Psoas muscle (tissue), 8 donors: Measurements from ENCODE around the gene GNPDA1. TPM values are rescaled to one million over a fixed set of nuclear protein-coding genes. Genes with fewer than 3 reads are reported as not detected.

ENCODE experiments used
- ATAC-seq, 4 donors: fragments of 200-7000 bp; cut with Tn5 transposase; one replicate each; pipeline ENCODE4 v1.9.1; 2020; ENCODE audit warnings: moderate library complexity in 3 of 4, mild to moderate bottlenecking in 2 of 4
- DNase-seq, 2 donors: peaks; one replicate each; pipeline ENCODE4 v3.0.0-alpha.2; 2020
- H3K27ac ChIP-seq: fragments of 200-600 bp; one replicate; pipeline ENCODE4 v1.8.0; 2022
- H3K27me3 ChIP-seq, 3 donors: fragments of 200-600 bp in 1 of 3; one replicate each; pipeline versions ENCODE4 v1.6.1 to v1.8.0; 2013 to 2022; ENCODE audit warnings: low read length in 2 of 3, mild to moderate bottlenecking in 2 of 3, moderate library complexity in 1 of 3; ENCODE audit not compliant: insufficient read depth in 3 of 3
- H3K36me3 ChIP-seq, 2 donors: fragments of 200-600 bp in 1 of 2; one replicate each; pipeline versions ENCODE4 v1.6.1 to v1.8.0; 2013 to 2022; ENCODE audit warnings: low read depth in 1 of 2, mild to moderate bottlenecking in 1 of 2, moderate library complexity in 1 of 2; ENCODE audit not compliant: insufficient read depth in 1 of 2
- H3K4me1 ChIP-seq: fragments of 200-600 bp; one replicate; pipeline ENCODE4 v1.8.0; 2022
- H3K4me3 ChIP-seq: fragments of 200-600 bp; one replicate; pipeline ENCODE4 v1.8.0; 2022; ENCODE audit warnings: mild to moderate bottlenecking
- H3K9me3 ChIP-seq: fragments of 200-600 bp; one replicate; pipeline ENCODE4 v1.8.0; 2022
- CTCF ChIP-seq: fragments of 200-600 bp; IDR thresholded peaks from one replicate; pipeline ENCODE4 v1.8.0; 2022; ENCODE audit warnings: antibody characterized with exemption
- WGBS, 3 donors: extraction: QIAGEN DNeasy Blood & Tissue Kit; methylation state at CpG; one replicate each; pipeline versions ENCODE4 v1.1.6 to v1.1.7; 2013; 5-methylcytosine and 5-hydroxymethylcytosine counted together
- intact Hi-C, 2 donors: fragments of 100-400 bp; cut with DNase I; formaldehyde crosslinking; loops; one replicate each; pipeline versions ENCODE4 v1.11.0 to v1.14.2; 2022
- polyA plus RNA-seq, 3 donors: library from polyadenylated mRNA; stranded (reverse); fragments of 200-250 nt; gene quantifications; one replicate each; pipeline ENCODE4 v1.2.3, GENCODE V29; 2013
- total RNA-seq, 4 donors: library from RNA; stranded (reverse); fragmentation: NEBNext Ultra II Directional in 2 of 4; extraction: Animal tissue kit (Norgen Biotek cat#: 25700) in 2 of 4; gene quantifications; one replicate each; pipeline versions ENCODE4 v1.2.1 to v1.2.4, GENCODE V29; 2021 to 2023
- donor health status: healthy with polysubstance abuse.
- donor health status: DM: no; HTN: no; CAD: no; lungs with moderate emphysema.
- donor health status: Bipolar disorder and iron deficiency.
- donor health status: healthy.
- donor health status: DM: yes; HTN: yes; CAD: no.
- donor health status: DM: no; HTN: no; CAD: no.
- donor health status: DM: no; HTN: no; CAD: no.
- donor health status: DM: yes; HTN: yes; CAD: no.

The GNPDA1 gene
- total and polyA plus RNA-seq, 7 donors: 18.7 to 36.8 (median 26.4) TPM

DNA sequence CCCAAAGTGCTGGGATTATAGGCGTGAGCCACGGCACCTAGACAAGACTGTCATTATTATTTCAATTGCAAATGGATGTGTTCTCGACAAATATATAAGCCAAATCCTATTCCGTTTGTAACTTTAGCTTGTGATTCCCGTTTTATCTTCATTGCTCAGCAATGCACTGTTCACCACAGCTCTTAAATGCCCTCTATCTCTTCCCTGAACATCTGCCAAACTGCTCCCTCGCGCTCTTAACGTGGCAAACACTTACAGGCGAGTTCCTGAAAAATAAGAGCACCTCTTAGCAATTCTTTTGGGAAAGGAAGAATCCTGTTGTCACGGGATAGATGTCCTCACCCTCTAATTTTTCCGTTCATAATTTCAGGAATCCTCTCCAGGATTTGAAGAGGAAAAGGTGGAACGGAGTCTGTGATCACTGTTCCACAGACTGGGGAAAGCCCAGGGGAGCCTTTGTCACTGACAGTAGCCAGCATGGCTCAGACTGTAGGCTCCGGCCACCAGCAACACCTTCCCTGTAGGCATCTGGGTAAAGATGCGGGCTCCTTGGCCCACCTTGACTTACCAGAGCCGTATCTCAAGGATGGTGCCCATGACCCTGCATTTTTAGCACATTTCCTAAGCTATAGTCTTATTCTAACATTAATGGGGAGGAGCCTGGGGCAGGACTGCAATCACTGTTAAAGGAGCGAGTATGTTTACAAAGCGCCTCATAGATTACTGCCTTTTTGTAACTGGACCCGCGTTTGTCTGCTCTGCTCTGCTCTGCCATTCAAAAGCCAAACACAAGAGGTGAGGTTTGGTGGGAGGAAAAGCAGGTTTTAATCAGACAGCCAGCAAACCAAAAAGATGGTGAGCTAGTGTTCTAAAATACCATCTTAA, 20.2 kb upstream of the GNPDA1 start:
- ATAC-seq (no peak), DNase-seq (no peak)
- TF ChIP-seq CTCF: no peak
- no peaks in the 10 kb centered on the region for H3K27me3 ChIP-seq
- intact Hi-C loops: no loop called here
- H3K27ac ChIP-seq: no peak overlapping the region
- no peaks in the 10 kb centered on the region for H3K9me3 ChIP-seq
- H3K36me3 ChIP-seq: no peaks in the 10 kb centered on the region
- no peaks in the 10 kb centered on the region for H3K4me1 ChIP-seq
- no peak overlapping the region for H3K4me3 ChIP-seq
- WGBS, 3 donors: 71 to 73% (median 72%) methylated on average over 19 of the region's 19 CpGs

- Histone ChIP-seq H3K9me3 (no peaks in the 10 kb centered on the region), H3K27me3 (no peaks in the 10 kb centered on the region), H3K4me1 (no peaks in the 10 kb centered on the region), H3K27ac (no peak overlapping the region), H3K4me3 (no peak overlapping the region), H3K36me3 (no peaks in the 10 kb centered on the region)
- no peak for TF ChIP-seq CTCF
- intact Hi-C loops: no loop called here
- WGBS, 3 donors: 92 to 97% (median 96%) methylated on average over 2 of the region's 2 CpGs
- no peak for ATAC-seq
- DNase-seq: no peak
Observed at GRCh38 chr5:142032150-142032549, 19.3 kb upstream of the GNPDA1 start.

- Histone ChIP-seq H3K36me3 (no peaks in the 10 kb centered on the region), H3K4me3 (peak overlapping the region; percentile 69)
- no peak for ATAC-seq
Observed at GRCh38 chr5:142025637-142026036, 12.8 kb upstream of the GNPDA1 start.

DNA sequence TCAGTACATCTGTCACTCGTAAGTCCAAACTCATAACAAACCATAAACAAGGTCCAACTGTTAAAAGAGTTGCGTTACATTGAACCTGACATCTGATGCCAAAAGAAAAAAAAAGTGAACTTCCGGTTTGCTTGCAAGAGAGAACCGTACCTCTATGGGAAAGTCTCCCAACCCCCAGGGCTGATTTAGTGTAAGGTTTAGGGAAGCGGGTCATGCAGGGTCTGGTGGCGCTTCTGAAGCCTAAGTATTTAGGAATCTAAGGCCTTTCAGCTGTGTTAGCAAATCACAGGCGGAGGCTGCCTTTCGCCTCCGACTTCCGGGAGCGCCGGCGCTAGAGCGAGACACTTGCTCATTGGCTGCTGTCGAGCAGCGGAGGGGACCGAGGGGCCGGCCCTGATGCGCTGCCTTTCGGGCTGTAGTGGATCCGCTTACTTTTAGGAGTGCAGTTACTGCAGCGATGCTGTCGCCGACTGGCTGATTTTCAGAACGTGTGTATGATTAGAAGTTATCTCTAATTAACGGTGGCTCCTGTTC, 12.0 kb upstream of the GNPDA1 start:
- 0 to 1% (median 0%) methylated on average over 26 of the region's 26 CpGs for WGBS, 3 donors

More at GRCh38 chr5:142025637-142026036, 12.8 kb upstream of the GNPDA1 start:
- H3K4me1 ChIP-seq: peaks cover 7% of the 10 kb centered on the region
- WGBS, 3 donors: 75 to 85% (median 85%) methylated on average over 7 to 8 of the region's 8 CpGs
- no peak for DNase-seq
- no peak for TF ChIP-seq CTCF
- no peak overlapping the region for H3K27ac ChIP-seq
- intact Hi-C loops: loop anchor here in 1 of 2 donors (5.0 kb wide), 1 partner anchor 37 kb away; no protein-coding TSS in a partner anchor
- no peaks in the 10 kb centered on the region for H3K27me3 ChIP-seq
- H3K9me3 ChIP-seq: no peaks in the 10 kb centered on the region

More for the DNA sequence above, 12.0 kb upstream of the GNPDA1 start:
- Histone ChIP-seq H3K27ac (peak overlapping the region; percentile 87), H3K27me3 (no peaks in the 10 kb centered on the region), H3K4me1 (peaks cover 7% of the 10 kb centered on the region), H3K4me3 (peak overlapping the region; percentile 69), H3K9me3 (no peaks in the 10 kb centered on the region), H3K36me3 (no peaks in the 10 kb centered on the region)
- DNase-seq: peak; percentile 87 to 92
- no peak for TF ChIP-seq CTCF
- peak; percentile 98 to 100 (median 99) for ATAC-seq
- intact Hi-C loops: loop anchor here in 1 of 2 donors (5.0 kb wide), 1 partner anchor 37 kb away; no protein-coding TSS in a partner anchor
